ENCODE results near the gene SEPTIN3.
A peak's percentile ranks its signal among the peaks of the same experiment; 100 is the strongest.
"Not testable (repeated sequence)": the region's sequence is repeated elsewhere in the genome, so short reads cannot be mapped to it uniquely, and the experiment has no call there.

The SEPTIN3 gene

DNA sequence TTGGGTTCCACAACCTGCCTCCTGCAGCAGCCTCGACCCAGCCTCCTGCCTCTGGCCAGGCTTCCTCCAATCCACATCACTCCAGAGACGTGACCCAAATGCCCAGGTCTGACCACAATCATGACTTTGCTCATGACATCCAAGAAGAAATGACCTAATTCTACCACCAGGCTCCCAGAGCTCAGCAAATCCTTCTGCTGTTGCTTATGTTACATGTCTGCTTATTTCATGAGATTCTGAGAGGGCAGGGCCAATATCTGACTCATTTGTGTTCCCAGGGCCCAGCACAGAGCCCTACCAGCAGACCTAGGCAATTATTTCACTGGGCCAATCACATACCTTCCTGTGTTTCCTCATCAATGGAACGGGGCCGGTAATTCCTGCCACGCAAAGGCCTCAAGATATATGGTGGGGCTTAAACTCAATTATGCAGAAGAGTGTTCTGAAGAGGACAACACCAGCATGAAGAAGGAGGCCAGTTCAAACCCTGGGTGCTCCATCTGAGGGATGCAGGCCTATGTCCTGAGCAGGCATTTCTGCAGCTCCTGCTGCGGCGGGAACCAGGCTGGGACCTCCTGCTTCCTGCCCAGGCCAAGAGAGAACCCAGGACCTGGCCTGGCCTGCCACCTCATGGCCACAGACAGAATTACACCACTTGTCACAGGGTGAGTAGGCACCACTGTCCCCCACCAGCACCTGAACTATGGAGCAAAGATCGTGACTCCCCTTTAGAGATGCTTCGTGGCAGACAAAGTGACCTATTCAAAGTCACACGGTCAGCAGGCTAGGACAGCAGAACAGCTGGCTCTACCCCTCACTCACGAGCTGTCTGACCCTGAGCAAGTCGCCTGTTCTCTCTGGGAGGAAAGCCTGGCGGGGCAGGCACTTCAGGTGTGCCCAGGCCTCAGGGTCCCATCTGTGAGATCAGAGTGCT, 28.1 kb upstream of the SEPTIN3 start:
- peak; percentile 92 for DNase-seq

- no peak for DNase-seq
Measured at GRCh38 chr22:41943661-41944209, 25.5 kb upstream of the SEPTIN3 start.

DNA sequence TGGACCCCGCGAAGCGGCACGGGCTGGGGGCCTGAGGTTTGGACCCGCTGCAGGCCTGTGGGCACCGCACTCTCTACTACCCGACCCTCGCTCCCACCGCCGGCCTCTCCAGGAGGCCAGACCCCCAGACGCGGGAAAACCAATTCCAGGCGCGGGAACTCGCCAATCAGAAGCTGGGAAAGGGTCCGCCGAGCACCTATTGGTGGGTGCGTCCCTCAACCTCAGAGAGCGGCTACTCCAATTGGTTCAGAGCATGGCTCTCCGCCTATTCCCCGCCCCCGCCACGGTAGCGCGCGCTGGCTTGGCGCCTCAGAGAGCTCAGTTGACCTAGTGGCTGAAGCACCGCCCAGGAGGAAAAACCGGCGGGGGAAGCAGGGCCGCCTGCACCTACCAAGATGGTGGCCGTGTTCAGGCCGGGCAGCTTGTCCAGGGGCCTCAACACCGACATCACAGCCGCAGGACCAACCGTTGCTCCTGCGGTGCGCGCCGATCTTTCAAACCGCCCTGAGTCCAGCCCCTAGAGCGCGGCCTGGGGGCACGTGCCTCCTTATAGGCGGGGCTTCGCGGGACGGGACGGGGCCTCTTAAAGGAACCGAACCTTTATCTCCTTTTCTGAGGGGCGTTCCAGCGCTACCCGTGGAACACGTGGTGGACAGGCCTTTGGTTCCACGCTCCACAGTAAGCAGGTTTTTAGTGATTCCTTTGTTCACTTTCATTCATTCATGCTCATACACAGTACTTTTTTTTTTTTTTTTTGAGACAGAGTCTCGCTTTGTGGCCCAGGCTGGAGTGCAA, 22.4 kb upstream of the SEPTIN3 start, which contains the start of gene CENPM:
CENPM (minus strand) TSS at position 524 of the 795 bp plus-strand sequence; CDS start at position 448, 76 bp downstream.
- DNase-seq: peak; percentile 98

GRCh38 chr22:41947424-41948080, 21.7 kb upstream of the SEPTIN3 start:
- DNase-seq: no peak

- no peak for DNase-seq
Measured at GRCh38 chr22:41948142-41948541, 21.1 kb upstream of the SEPTIN3 start.

- DNase-seq: not testable (repeated sequence)
Measured at GRCh38 chr22:41948928-41949296, 20.3 kb upstream of the SEPTIN3 start.

GRCh38 chr22:41949297-41949965, 19.8 kb upstream of the SEPTIN3 start:
- no peak for DNase-seq

- no peak for DNase-seq
Measured at GRCh38 chr22:41951898-41952474, 17.3 kb upstream of the SEPTIN3 start, which contains the start of gene SMIM45. TSS of gene SMIM45 (plus strand) at chr22:41952150.

DNA sequence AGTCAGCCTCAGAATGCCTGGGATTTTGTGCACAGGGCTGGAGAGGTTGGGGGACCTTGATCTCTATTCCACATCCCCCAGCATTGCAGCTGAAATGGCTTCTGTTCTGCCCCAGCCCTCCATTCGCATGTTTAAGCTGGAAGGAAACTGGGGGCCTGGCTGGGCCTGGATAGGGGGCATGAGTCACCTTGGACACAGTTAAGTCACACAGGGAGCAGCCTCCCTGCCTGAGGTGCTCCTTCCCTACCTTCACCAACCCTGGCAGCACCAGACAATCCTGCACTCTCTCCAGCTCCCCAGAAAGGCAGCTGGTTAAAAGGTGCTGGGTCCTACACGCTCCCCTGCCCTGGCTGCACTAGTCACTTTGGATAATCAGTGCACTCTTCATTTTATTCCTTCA, 16.5 kb upstream of the SEPTIN3 start:
- DNase-seq: no peak

DNA sequence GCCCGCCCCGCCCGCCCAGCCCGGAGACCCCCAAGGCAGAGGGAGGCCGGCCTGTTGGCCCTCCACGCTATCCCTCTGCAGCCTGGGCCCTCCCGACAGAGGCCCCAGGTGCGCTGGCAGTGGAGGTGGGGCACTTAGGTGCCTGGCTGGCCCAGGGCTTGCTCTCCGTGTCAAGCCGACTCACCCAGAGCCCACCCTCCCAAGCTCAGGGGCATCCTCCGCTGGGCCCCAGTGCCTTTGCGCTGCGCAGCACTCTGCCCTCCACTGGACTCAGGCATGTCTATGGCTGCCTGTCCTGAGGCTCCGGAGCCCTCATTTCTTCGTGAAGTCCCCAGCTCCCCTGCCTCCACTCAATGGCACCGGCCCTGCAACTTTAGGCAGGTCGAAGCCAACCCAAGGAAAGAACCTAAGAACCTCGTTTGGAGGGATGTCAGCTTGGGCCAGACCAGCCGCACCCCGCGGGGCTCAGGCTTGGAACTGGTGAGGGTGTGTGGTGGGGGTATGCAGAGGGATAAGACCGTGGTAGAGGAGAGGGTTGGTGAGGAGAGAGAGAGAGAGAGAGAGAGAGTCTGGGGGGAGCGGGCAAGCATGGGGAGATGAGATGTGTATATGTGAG, 11.2 kb upstream of the SEPTIN3 start:
- DNase-seq: no peak

GRCh38 chr22:41963453-41964111, 5.7 kb upstream of the SEPTIN3 start:
- no peak for DNase-seq

GRCh38 chr22:41964112-41964491, 5.1 kb upstream of the SEPTIN3 start:
- no peak for DNase-seq

DNA sequence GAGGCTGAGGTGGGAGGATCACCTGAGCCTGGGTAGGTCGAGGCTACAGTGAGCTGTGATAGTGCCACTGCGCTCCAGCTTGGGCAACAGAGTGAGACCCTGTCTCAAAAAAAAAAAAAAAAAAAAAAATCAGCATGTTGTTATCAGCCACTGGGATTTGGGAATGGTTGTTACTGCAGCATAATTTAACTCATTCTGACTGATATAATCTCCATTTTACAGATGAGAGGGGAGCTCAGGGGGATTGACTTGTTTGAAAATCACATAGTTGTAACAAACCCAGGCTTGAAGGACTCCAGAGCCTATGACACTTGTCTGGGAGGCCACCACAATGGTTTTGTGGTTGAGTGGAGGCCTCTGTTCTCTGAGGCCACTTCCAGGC, 3.0 kb upstream of the SEPTIN3 start:
- DNase-seq: no peak

- no peak for DNase-seq
Measured at GRCh38 chr22:41966607-41967240, 2.5 kb upstream of the SEPTIN3 start.

GRCh38 chr22:41968601-41969000, 642 bp upstream of the SEPTIN3 start:
- no peak for DNase-seq

DNA sequence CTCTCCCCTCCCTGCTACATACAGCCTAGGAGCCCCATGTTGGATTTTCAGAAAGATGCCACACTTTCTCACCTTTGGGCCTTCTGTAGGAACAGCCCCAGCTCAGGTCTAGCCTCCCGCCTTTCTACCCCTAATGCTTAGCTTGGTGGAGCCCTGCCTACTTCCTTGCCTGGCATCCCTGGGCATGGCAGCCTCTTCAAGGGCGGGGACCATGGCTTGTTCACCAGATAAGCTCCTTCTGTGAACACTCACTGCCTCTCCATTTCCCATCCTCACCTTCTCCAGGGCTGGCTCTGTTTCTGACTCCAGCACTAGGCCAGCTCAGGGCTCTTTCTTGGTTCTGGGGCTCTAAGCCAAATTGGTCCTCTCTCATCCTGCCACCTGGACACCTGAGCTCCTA, 1.4 kb downstream of the SEPTIN3 start:
- DNase-seq: no peak

GRCh38 chr22:41971431-41971830, 2.2 kb downstream of the SEPTIN3 start:
- DNase-seq: no peak

- DNase-seq: no peak
Measured at GRCh38 chr22:41974691-41975290, 5.5 kb downstream of the SEPTIN3 start.

- DNase-seq: no peak
Measured at GRCh38 chr22:41975299-41976069, 6.2 kb downstream of the SEPTIN3 start.
